ENCODE data around the gene RBM19.

Gene RBM19

DNA sequence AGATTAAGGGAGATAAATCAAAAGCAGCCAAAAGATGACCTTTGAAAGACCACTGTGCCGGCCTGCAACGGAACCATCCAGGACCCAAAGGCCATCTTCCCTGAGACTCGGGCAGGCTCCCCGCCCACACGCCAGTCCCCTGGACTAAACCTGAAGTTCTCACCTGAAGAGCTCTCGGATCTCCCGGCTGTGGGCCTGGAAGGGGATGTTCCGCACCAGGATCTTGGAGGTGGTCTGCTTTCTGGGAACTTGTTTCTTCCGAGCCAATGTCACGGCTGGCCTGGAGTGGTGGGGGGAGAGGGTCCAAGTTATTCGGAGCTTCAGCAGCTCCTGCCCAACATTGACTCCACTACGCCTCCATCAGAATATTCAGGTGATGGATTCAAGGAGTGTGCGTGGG is 51.3 kb downstream of the RBM19 start:
- Histone ChIP-seq H3K27ac (ENCODE audit: low read depth in 2 of 2, low read length in 2 of 2) (no peak overlapping the region), H3K36me3 (ENCODE audit: control insufficient read depth in 2 of 2, insufficient read depth in 2 of 2, low read length in 2 of 2) (peaks cover 18 to 35% of the 10 kb centered on the region in 2 donors), H3K27me3 (ENCODE audit: control insufficient read depth in 2 of 2, insufficient read depth in 2 of 2, low read length in 2 of 2) (no peaks in the 10 kb centered on the region), H3K9me3 (ENCODE audit: control insufficient read depth in 2 of 2, low read length in 2 of 2) (no peaks in the 10 kb centered on the region), H3K4me3 (ENCODE audit: low read length in 2 of 2) (no peak overlapping the region), H3K9ac (ENCODE audit: low read depth in 1 of 2, low read length in 2 of 2) (no peak overlapping the region), H3K4me1 (ENCODE audit: control insufficient read depth in 2 of 2, insufficient read depth in 2 of 2, low read length in 2 of 2) (no peaks in the 10 kb centered on the region)

GRCh38 chr12:113914176-113914575 is 51.9 kb downstream of the RBM19 start:
- no peaks in the 10 kb centered on the region for H3K4me1 ChIP-seq (ENCODE audit: control insufficient read depth in 2 of 2, insufficient read depth in 2 of 2, low read length in 2 of 2)
- H3K9ac ChIP-seq (ENCODE audit: low read depth in 1 of 2, low read length in 2 of 2), result no peak overlapping the region
- H3K27me3 ChIP-seq (ENCODE audit: control insufficient read depth in 2 of 2, insufficient read depth in 2 of 2, low read length in 2 of 2), result no peaks in the 10 kb centered on the region
- peaks cover 21 to 36% of the 10 kb centered on the region in 2 donors for H3K36me3 ChIP-seq (ENCODE audit: control insufficient read depth in 2 of 2, insufficient read depth in 2 of 2, low read length in 2 of 2)
- H3K27ac ChIP-seq (ENCODE audit: low read depth in 2 of 2, low read length in 2 of 2), result no peak overlapping the region
- H3K9me3 ChIP-seq (ENCODE audit: control insufficient read depth in 2 of 2, low read length in 2 of 2), result no peaks in the 10 kb centered on the region
- H3K4me3 ChIP-seq (ENCODE audit: low read length in 2 of 2), result no peak overlapping the region

GRCh38 chr12:113912760-113913329 is 53.3 kb downstream of the RBM19 start:
- Histone ChIP-seq H3K9me3 (ENCODE audit: control insufficient read depth in 2 of 2, low read length in 2 of 2) (no peaks in the 10 kb centered on the region), H3K27me3 (ENCODE audit: control insufficient read depth in 2 of 2, insufficient read depth in 2 of 2, low read length in 2 of 2) (no peaks in the 10 kb centered on the region), H3K36me3 (ENCODE audit: control insufficient read depth in 2 of 2, insufficient read depth in 2 of 2, low read length in 2 of 2) (peaks cover 21 to 36% of the 10 kb centered on the region in 2 donors), H3K27ac (ENCODE audit: low read depth in 2 of 2, low read length in 2 of 2) (no peak overlapping the region), H3K4me3 (ENCODE audit: low read length in 2 of 2) (no peak overlapping the region), H3K4me1 (ENCODE audit: control insufficient read depth in 2 of 2, insufficient read depth in 2 of 2, low read length in 2 of 2) (no peaks in the 10 kb centered on the region), H3K9ac (ENCODE audit: low read depth in 1 of 2, low read length in 2 of 2) (no peak overlapping the region)

DNA sequence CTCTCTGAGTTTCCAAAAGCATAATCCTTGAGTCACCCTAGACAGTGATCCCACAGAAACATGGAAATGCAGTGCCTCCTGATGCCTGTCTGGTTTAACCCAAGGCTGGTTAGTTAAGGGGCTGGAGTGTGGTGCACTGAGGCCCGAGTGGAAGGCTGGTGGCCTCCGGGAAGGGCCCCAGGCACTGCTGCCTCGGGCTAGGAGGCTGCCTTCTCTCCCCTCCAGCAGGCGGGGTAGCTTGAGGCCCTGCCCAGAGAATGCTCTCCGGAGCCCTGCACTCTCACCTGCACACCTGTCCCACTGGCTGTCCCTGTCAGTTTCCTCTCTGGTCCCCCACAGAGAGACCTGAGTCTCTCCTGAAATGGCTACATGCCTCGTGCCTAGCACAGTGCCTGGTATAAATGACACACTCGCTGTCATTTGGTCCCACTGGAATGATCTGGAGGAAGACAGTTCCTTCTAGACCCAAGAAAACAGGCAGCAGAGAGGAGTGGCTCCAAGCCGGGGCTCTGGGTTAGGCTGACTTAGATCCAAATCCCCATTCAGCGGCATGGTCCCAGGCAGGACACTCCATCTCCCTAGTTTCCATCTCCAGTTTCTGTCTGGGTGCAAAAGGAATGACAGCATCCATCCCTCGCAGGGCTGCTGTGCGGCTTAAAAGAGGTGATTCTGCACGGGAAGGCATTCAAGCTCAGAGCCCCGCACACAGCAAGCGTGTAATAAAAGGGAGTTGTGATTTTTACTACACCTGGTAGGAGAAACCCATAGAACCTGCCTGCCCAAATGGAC is 54.0 kb downstream of the RBM19 start:
- Histone ChIP-seq H3K36me3 (ENCODE audit: control insufficient read depth in 2 of 2, insufficient read depth in 2 of 2, low read length in 2 of 2) (peaks cover 21 to 37% of the 10 kb centered on the region in 2 donors), H3K9me3 (ENCODE audit: control insufficient read depth in 2 of 2, low read length in 2 of 2) (no peaks in the 10 kb centered on the region), H3K4me1 (ENCODE audit: control insufficient read depth in 2 of 2, insufficient read depth in 2 of 2, low read length in 2 of 2) (no peaks in the 10 kb centered on the region), H3K9ac (ENCODE audit: low read depth in 1 of 2, low read length in 2 of 2) (no peak overlapping the region), H3K27ac (ENCODE audit: low read depth in 2 of 2, low read length in 2 of 2) (no peak overlapping the region), H3K27me3 (ENCODE audit: control insufficient read depth in 2 of 2, insufficient read depth in 2 of 2, low read length in 2 of 2) (no peaks in the 10 kb centered on the region), H3K4me3 (ENCODE audit: low read length in 2 of 2) (no peak overlapping the region)

DNA sequence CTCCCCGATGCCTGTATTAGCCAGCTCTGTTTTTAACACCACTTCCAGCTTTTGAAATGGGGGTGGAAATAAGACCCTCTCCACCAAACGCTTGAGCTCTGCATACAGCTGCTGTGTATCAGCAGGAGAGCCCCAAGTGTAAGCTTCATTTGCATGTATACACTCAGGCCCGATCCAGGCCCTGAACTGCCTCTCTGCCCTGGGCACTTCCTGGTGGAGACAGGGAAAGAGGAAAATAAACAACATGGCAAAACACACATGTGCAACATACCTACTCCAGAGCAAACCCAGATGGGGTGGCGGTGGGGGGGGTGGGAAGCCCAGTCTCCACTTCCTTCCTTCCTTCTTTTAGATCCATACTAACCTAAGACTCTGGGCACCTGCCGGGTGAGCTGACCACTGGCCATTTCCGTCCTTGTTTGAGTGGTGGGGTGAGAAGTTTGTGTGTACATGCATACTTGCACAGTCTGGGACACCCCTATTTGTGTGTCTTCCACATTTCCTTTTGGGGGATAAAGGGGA is 55.3 kb downstream of the RBM19 start:
- no peak overlapping the region for H3K4me3 ChIP-seq (ENCODE audit: low read length in 2 of 2)
- no peaks in the 10 kb centered on the region for H3K9me3 ChIP-seq (ENCODE audit: control insufficient read depth in 2 of 2, low read length in 2 of 2)
- no peak overlapping the region for H3K27ac ChIP-seq (ENCODE audit: low read depth in 2 of 2, low read length in 2 of 2)
- H3K27me3 ChIP-seq (ENCODE audit: control insufficient read depth in 2 of 2, insufficient read depth in 2 of 2, low read length in 2 of 2), result no peaks in the 10 kb centered on the region
- peaks cover 20 to 32% of the 10 kb centered on the region in 2 donors for H3K36me3 ChIP-seq (ENCODE audit: control insufficient read depth in 2 of 2, insufficient read depth in 2 of 2, low read length in 2 of 2)
- H3K4me1 ChIP-seq (ENCODE audit: control insufficient read depth in 2 of 2, insufficient read depth in 2 of 2, low read length in 2 of 2), result no peaks in the 10 kb centered on the region
- no peak overlapping the region for H3K9ac ChIP-seq (ENCODE audit: low read depth in 1 of 2, low read length in 2 of 2)

- Histone ChIP-seq H3K9ac (ENCODE audit: low read depth in 1 of 2, low read length in 2 of 2) (no peak overlapping the region), H3K9me3 (ENCODE audit: control insufficient read depth in 2 of 2, low read length in 2 of 2) (no peaks in the 10 kb centered on the region), H3K4me3 (ENCODE audit: low read length in 2 of 2) (no peak overlapping the region), H3K4me1 (ENCODE audit: control insufficient read depth in 2 of 2, insufficient read depth in 2 of 2, low read length in 2 of 2) (no peaks in the 10 kb centered on the region), H3K27ac (ENCODE audit: low read depth in 2 of 2, low read length in 2 of 2) (no peak overlapping the region), H3K27me3 (ENCODE audit: control insufficient read depth in 2 of 2, insufficient read depth in 2 of 2, low read length in 2 of 2) (no peaks in the 10 kb centered on the region), H3K36me3 (ENCODE audit: control insufficient read depth in 2 of 2, insufficient read depth in 2 of 2, low read length in 2 of 2) (peaks cover 20 to 24% of the 10 kb centered on the region in 2 donors)
Observed at GRCh38 chr12:113909776-113910420, 56.2 kb downstream of the RBM19 start.

DNA sequence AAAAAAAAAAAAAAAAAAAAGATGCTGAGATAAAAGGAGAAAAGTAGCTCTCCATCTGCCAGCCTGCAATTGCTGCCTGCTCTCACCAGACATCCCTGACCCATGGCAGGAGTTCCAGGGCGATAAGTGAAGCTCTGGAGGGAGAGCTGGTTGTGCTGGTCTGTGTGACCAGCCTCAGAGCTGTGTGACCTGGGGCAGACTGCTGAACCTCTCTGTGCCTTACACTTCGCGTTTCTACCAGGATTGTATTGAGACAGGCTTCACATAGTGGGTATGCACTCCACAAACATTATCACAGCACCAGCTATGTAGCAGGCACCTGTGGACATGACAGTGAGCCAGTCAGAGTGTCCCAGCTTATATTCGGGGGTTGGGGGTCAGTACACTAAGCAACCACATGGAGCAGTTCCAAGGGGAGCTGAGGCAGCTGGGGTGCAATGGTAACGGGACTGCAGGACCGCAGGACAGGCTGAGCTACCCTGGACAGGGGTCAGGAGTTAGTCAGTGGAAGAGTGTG is 57.5 kb downstream of the RBM19 start:
- H3K27ac ChIP-seq (ENCODE audit: low read depth in 2 of 2, low read length in 2 of 2), result no peak overlapping the region
- no peaks in the 10 kb centered on the region for H3K27me3 ChIP-seq (ENCODE audit: control insufficient read depth in 2 of 2, insufficient read depth in 2 of 2, low read length in 2 of 2)
- H3K4me1 ChIP-seq (ENCODE audit: control insufficient read depth in 2 of 2, insufficient read depth in 2 of 2, low read length in 2 of 2), result no peaks in the 10 kb centered on the region
- no peak overlapping the region for H3K4me3 ChIP-seq (ENCODE audit: low read length in 2 of 2)
- H3K9ac ChIP-seq (ENCODE audit: low read depth in 1 of 2, low read length in 2 of 2), result no peak overlapping the region
- H3K9me3 ChIP-seq (ENCODE audit: control insufficient read depth in 2 of 2, low read length in 2 of 2), result no peaks in the 10 kb centered on the region
- H3K36me3 ChIP-seq (ENCODE audit: control insufficient read depth in 2 of 2, insufficient read depth in 2 of 2, low read length in 2 of 2), result peaks cover 27 to 32% of the 10 kb centered on the region in 2 donors

DNA sequence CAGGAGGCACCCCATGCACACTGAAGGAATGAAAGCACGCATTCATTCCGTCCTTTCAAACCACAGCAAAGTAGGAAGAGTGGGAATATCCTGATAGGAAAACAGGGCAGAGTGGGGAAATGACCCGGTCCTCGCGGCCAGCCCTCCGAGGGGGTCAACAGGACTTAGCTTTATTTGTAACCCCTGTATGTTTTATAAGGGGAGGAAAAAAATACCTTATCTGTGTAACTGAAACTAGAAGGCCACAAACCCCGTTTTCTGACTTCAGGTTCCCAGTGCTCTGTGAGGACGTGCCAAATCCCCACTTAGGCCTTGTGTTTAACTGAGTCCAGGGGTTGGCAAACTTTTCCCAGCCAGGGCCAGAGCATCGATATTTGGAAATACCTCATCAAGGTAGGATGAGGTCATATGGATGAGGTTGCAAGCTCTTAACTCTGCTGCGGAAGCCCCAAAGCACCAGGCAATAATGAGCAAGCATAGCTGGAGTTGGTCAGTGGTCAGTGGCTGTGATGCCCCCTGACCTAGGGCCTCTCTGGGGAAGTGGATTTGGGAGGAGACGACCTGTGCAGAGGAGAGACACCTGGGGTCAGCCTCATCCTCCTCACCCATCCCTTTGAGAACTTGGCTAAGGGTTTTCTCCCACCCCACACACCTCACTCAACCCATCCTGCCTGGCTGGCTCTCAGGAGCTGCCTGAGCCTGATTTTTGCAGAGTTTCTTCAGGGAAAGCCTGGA is 58.5 kb downstream of the RBM19 start:
- Histone ChIP-seq H3K27me3 (ENCODE audit: control insufficient read depth in 2 of 2, insufficient read depth in 2 of 2, low read length in 2 of 2) (no peaks in the 10 kb centered on the region), H3K4me3 (ENCODE audit: low read length in 2 of 2) (no peak overlapping the region), H3K27ac (ENCODE audit: low read depth in 2 of 2, low read length in 2 of 2) (no peak overlapping the region), H3K36me3 (ENCODE audit: control insufficient read depth in 2 of 2, insufficient read depth in 2 of 2, low read length in 2 of 2) (peaks cover 31 to 32% of the 10 kb centered on the region in 2 donors), H3K9me3 (ENCODE audit: control insufficient read depth in 2 of 2, low read length in 2 of 2) (no peaks in the 10 kb centered on the region), H3K9ac (ENCODE audit: low read depth in 1 of 2, low read length in 2 of 2) (no peak overlapping the region), H3K4me1 (ENCODE audit: control insufficient read depth in 2 of 2, insufficient read depth in 2 of 2, low read length in 2 of 2) (no peaks in the 10 kb centered on the region)

DNA sequence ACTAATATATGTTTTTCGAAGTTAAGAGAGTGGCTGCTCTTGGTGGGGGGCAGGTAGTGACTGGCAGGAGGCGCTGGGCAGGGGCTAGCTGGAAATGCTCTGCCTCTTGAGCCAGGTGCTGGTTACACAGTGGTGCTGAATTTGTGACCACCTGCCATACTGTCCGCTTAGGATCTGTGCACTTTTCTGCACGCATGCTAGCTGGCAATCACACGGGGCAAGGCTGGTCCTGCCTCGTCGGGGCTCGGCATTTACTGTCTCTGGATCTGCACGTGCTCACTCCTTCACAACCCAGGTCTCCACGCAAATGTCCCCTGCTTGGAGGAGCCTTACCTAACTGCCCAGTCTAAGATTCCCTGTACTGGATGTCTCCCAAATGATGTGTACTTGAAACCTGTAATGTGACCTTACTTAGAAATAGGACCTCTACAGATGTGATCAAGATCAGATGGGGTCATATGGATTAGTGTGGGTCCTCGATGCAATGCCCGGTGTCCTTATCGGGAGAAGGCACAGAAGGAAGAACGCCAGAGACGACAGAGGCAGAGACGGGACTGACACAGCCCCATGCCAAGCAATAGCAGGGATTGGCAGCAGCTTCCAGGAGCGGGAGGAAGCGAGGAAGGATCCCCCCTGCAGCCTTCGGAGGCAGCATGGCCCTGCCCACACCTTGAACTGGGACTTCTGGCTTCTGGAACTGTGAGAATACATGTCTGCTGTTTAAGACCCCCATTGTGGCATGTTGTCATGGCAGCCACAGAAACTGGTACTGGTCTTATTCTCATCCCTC is 59.5 kb downstream of the RBM19 start:
- H3K9ac ChIP-seq (ENCODE audit: low read depth in 1 of 2, low read length in 2 of 2), result no peak overlapping the region
- no peaks in the 10 kb centered on the region for H3K4me1 ChIP-seq (ENCODE audit: control insufficient read depth in 2 of 2, insufficient read depth in 2 of 2, low read length in 2 of 2)
- peaks cover 24 to 29% of the 10 kb centered on the region in 2 donors for H3K36me3 ChIP-seq (ENCODE audit: control insufficient read depth in 2 of 2, insufficient read depth in 2 of 2, low read length in 2 of 2)
- H3K27me3 ChIP-seq (ENCODE audit: control insufficient read depth in 2 of 2, insufficient read depth in 2 of 2, low read length in 2 of 2), result no peaks in the 10 kb centered on the region
- no peaks in the 10 kb centered on the region for H3K9me3 ChIP-seq (ENCODE audit: control insufficient read depth in 2 of 2, low read length in 2 of 2)
- H3K27ac ChIP-seq (ENCODE audit: low read depth in 2 of 2, low read length in 2 of 2), result no peak overlapping the region
- H3K4me3 ChIP-seq (ENCODE audit: low read length in 2 of 2), result no peak overlapping the region
